Measurements from ENCODE around the gene GRID1. TPM values are rescaled to one million over a fixed set of nuclear protein-coding genes. Genes with fewer than 3 reads are reported as not detected.

Gene GRID1
- total RNA-seq, 2 donors from 2014 or later = 0.52 to 0.59 TPM

- intact Hi-C loops (cut with DNase I) = no loop called here
- ATAC-seq (no peak), DNase-seq (no peak)
Measured at GRCh38 chr10:85603151-85603940, 763.2 kb downstream of the GRID1 start.

- no peak for DNase-seq
- ATAC-seq = no peak
- intact Hi-C loops (cut with DNase I) = no loop called here
Measured at GRCh38 chr10:85602713-85603112, 763.9 kb downstream of the GRID1 start.

- no peak for ATAC-seq
- no peak for DNase-seq
- intact Hi-C loops (cut with DNase I) = no loop called here
Measured at GRCh38 chr10:85602306-85602705, 764.3 kb downstream of the GRID1 start.

GRCh38 chr10:85601526-85601925 is 765.1 kb downstream of the GRID1 start:
- ATAC-seq (no peak), DNase-seq (no peak)
- intact Hi-C loops (cut with DNase I) = no loop called here

- intact Hi-C loops (cut with DNase I) = no loop called here
- ATAC-seq (no peak), DNase-seq (no peak)
Measured at GRCh38 chr10:85600744-85601081, 765.9 kb downstream of the GRID1 start.

- ATAC-seq = no peak
- DNase-seq = no peak
- intact Hi-C loops (cut with DNase I) = no loop called here
Measured at GRCh38 chr10:85600026-85600743, 766.4 kb downstream of the GRID1 start.

GRCh38 chr10:85599081-85599480 is 767.5 kb downstream of the GRID1 start:
- intact Hi-C loops (cut with DNase I) = no loop called here
- no peak for DNase-seq
- ATAC-seq = no peak

- ATAC-seq = no peak
- intact Hi-C loops (cut with DNase I) = no loop called here
- DNase-seq = no peak
Measured at GRCh38 chr10:85598646-85599045, 767.9 kb downstream of the GRID1 start.

- DNase-seq = no peak
- ATAC-seq = no peak
- intact Hi-C loops (cut with DNase I) = no loop called here
Measured at GRCh38 chr10:85597006-85597405, 769.6 kb downstream of the GRID1 start.

- intact Hi-C loops (cut with DNase I) = no loop called here
- DNase-seq = no peak
- no peak for ATAC-seq
Measured at GRCh38 chr10:85596389-85596788, 770.2 kb downstream of the GRID1 start.

- intact Hi-C loops (cut with DNase I) = no loop called here
- DNase-seq (no peak), ATAC-seq (no peak)
Measured at GRCh38 chr10:85594239-85594638, 772.4 kb downstream of the GRID1 start.

- intact Hi-C loops (cut with DNase I) = no loop called here
- DNase-seq = no peak
- ATAC-seq = no peak
Measured at GRCh38 chr10:85593226-85593772, 773.3 kb downstream of the GRID1 start.

- DNase-seq (no peak), ATAC-seq (peak in 1 of 2 donors; percentile 15)
- intact Hi-C loops (cut with DNase I) = no loop called here
Measured at GRCh38 chr10:85581371-85581770, 785.2 kb downstream of the GRID1 start.

- intact Hi-C loops (cut with DNase I) = no loop called here
- ATAC-seq = no peak
- no peak for DNase-seq
Measured at GRCh38 chr10:85580585-85580984, 786.0 kb downstream of the GRID1 start.

GRCh38 chr10:85578860-85579259 is 787.7 kb downstream of the GRID1 start:
- ATAC-seq (no peak), DNase-seq (no peak)
- intact Hi-C loops (cut with DNase I) = no loop called here

- no peak for DNase-seq
- intact Hi-C loops (cut with DNase I) = no loop called here
- no peak for ATAC-seq
Measured at GRCh38 chr10:85575441-85575840, 791.2 kb downstream of the GRID1 start.

GRCh38 chr10:85570871-85571270 is 795.7 kb downstream of the GRID1 start:
- ATAC-seq (no peak), DNase-seq (no peak)
- intact Hi-C loops (cut with DNase I) = no loop called here

- intact Hi-C loops (cut with DNase I) = no loop called here
- DNase-seq (no peak), ATAC-seq (no peak)
Measured at GRCh38 chr10:85565381-85565780, 801.2 kb downstream of the GRID1 start.

GRCh38 chr10:85558533-85558932 is 808.1 kb downstream of the GRID1 start:
- intact Hi-C loops (cut with DNase I) = no loop called here
- no peak for DNase-seq
- no peak for ATAC-seq

GRCh38 chr10:85557706-85558105 is 808.9 kb downstream of the GRID1 start:
- DNase-seq = no peak
- intact Hi-C loops (cut with DNase I) = no loop called here
- ATAC-seq = peak in 1 of 2 donors; percentile 34

- intact Hi-C loops (cut with DNase I) = no loop called here
- DNase-seq (no peak), ATAC-seq (peak; percentile 44 to 97)
Measured at GRCh38 chr10:85557077-85557476, 809.5 kb downstream of the GRID1 start.

Measured in left cardiac atrium (tissue), 4 donors.